PC-3 (cell line): ENCODE data around the gene ARHGDIB.

ENCODE experiments used
- CTCF ChIP-seq: fragments of 300-600 bp; sonication (generic); conservative IDR thresholded peaks from 2 replicates; pipeline ENCODE4 v1.5.1; 2017; ENCODE audit warnings: antibody characterized with exemption, low read depth, mild to moderate bottlenecking, low read length
- EZH2 ChIP-seq: fragments of 300-600 bp; sonication (generic); IDR thresholded peaks from one replicate; pipeline ENCODE4 v1.6.1; 2017; ENCODE audit warnings: antibody characterized with exemption, mild to moderate bottlenecking, low read length; ENCODE audit not compliant: unreplicated experiment
- EZH2phosphoT487 ChIP-seq: fragments of 300-600 bp; sonication (generic); IDR thresholded peaks from 2 replicates; pipeline ENCODE4 v1.6.1; 2018; ENCODE audit warnings: mild to moderate bottlenecking, antibody characterized with exemption, low read length, borderline replicate concordance

GRCh38 chr12:14959916-14960496, 1.4 kb downstream of the ARHGDIB start:
- TF ChIP-seq CTCF, result no peak
- no peak for TF ChIP-seq EZH2
- no peak for TF ChIP-seq EZH2phosphoT487
